K562 (cell line): ENCODE data around the gene ZFAND3. TPM values are rescaled to one million over a fixed set of nuclear protein-coding genes. Genes with fewer than 3 reads are reported as not detected.

Source experiments
- ARID1B ChIP-seq: fragments of 450-650 bp; IDR thresholded peaks from 2 replicates; pipeline ENCODE4 v1.6.1; 2016; ENCODE audit warnings: antibody characterized with exemption, mild to moderate bottlenecking, inconsistent platforms
- ATF7 ChIP-seq: fragments of 450-650 bp; IDR thresholded peaks from 2 replicates; pipeline ENCODE4 v1.7.1; 2014; ENCODE audit warnings: mild to moderate bottlenecking, moderate library complexity
- BHLHE40 ChIP-seq: IDR thresholded peaks from 2 replicates; pipeline ENCODE4 v1.6.1; 2011; ENCODE audit warnings: low read length, improper control_type of control experiment
- CHCHD3 ChIP-seq: fragments of 250-450 bp; sonication (Bioruptor Pico); IDR thresholded peaks from 2 replicates; pipeline ENCODE4 v2.1.2; 2022; ENCODE audit warnings: mild to moderate bottlenecking
- EZH2 ChIP-seq: IDR thresholded peaks from 2 replicates; pipeline ENCODE4 v1.6.1; 2012; ENCODE audit warnings: low read depth, mild to moderate bottlenecking, inconsistent platforms, low read length, borderline replicate concordance
- IRF2 ChIP-seq: sonication (generic); formaldehyde crosslinking; IDR thresholded peaks from 2 replicates; pipeline ENCODE4 v1.8.1; 2022; ENCODE audit warnings: mild to moderate bottlenecking, missing genetic modification reagents
- MAFG ChIP-seq: fragments of 450-650 bp; conservative IDR thresholded peaks from 2 replicates; pipeline ENCODE4 v1.6.1; 2016; ENCODE audit warnings: missing genetic modification characterization, missing compliant biosample characterization
- MBD2 ChIP-seq: sonication (generic); IDR thresholded peaks from 2 replicates; pipeline ENCODE4 v1.6.1; 2016; ENCODE audit warnings: low read depth, borderline replicate concordance
- MEIS2 ChIP-seq: fragments of 450-650 bp; IDR thresholded peaks from 2 replicates; pipeline ENCODE4 v1.6.1; 2014; ENCODE audit warnings: mild to moderate bottlenecking; ENCODE audit not compliant: partially characterized antibody
- POLR2AphosphoS5 ChIP-seq: IDR thresholded peaks from 2 replicates; pipeline ENCODE4 v1.6.1; 2011; ENCODE audit warnings: mild to moderate bottlenecking, low read depth, low read length, moderate library complexity; ENCODE audit not compliant: control insufficient read depth, insufficient read depth
- SMAD4 ChIP-seq: fragments of 250-450 bp; sonication (Bioruptor Pico); conservative IDR thresholded peaks from 2 replicates; pipeline ENCODE4 v1.8.0; 2021; ENCODE audit warnings: inconsistent platforms, mild to moderate bottlenecking, moderate library complexity
- SOX6 ChIP-seq: fragments of 450-650 bp; IDR thresholded peaks from 2 replicates; pipeline ENCODE4 v1.6.1; 2014; ENCODE audit warnings: mild to moderate bottlenecking
- TARDBP ChIP-seq: fragments of 450-650 bp; IDR thresholded peaks from 2 replicates; pipeline ENCODE4 v1.6.1; 2016
- TOE1 ChIP-seq, 2 experiments: fragments of 450-650 bp in 1 of 2; sonication (generic) in 1 of 2; formaldehyde crosslinking in 1 of 2; IDR thresholded peaks; 2 replicates each; pipeline versions ENCODE4 v1.7.1 to v1.8.0; 2016 to 2022; ENCODE audit warnings: borderline replicate concordance in 2 of 2, mild to moderate bottlenecking in 2 of 2, antibody characterized with exemption in 1 of 2, inconsistent platforms in 1 of 2, low read depth in 1 of 2, missing genetic modification reagents in 1 of 2, moderate library complexity in 1 of 2
- ZSCAN32 ChIP-seq: fragments of 450-650 bp; formaldehyde crosslinking; IDR thresholded peaks from 2 replicates; pipeline ENCODE4 v1.4.0; 2020; ENCODE audit warnings: mild to moderate bottlenecking, moderate library complexity
- polyA plus RNA-seq, 8 experiments: library from polyadenylated mRNA; depleted of rRNA in 4 of 8; stranded (reverse) in 5 of 8; unstranded in 3 of 8; fragments of >200 nt; fragmentation: Nextera tagmentation in 2 of 8; fragmentation: Illumina TruSeq in 1 of 8; extraction: Ambion mirVana in 2 of 8; extraction: Trizol in 1 of 8; gene quantifications; 2 replicates each; pipeline versions ENCODE4 v1.2.1 to v1.2.3, GENCODE V29; 2011 to 2014; ENCODE audit warnings: inconsistent platforms in 1 of 8, missing spikeins in 1 of 8
- total RNA-seq, 7 experiments: library from RNA; depleted of rRNA in 6 of 7; stranded (reverse); fragments of >200 nt in 6 of 7; fragmentation: Illumina TruSeq in 2 of 7; extraction: Trizol in 2 of 7; gene quantifications; 2 replicates each; pipeline versions ENCODE4 v1.2.1 to v1.2.3, GENCODE V29; 2011 to 2021; ENCODE audit warnings: low replicate concordance in 1 of 7
- TF ChIP-seq, protein P1 (sequence below): fragments of 450-650 bp; IDR thresholded peaks from 2 replicates; pipeline ENCODE4 v1.6.1; 2018; ENCODE audit warnings: mild to moderate bottlenecking, low read depth; ENCODE audit not compliant: partially characterized antibody
- TF ChIP-seq, protein P2 (sequence below): fragments of 450-650 bp; formaldehyde crosslinking; IDR thresholded peaks from 2 replicates; pipeline ENCODE4 v1.4.0; 2020; ENCODE audit warnings: mild to moderate bottlenecking, mixed read lengths
- TF ChIP-seq, protein P3 (sequence below), 2 experiments: fragments of 450-650 bp in 1 of 2; sonication (generic) in 1 of 2; formaldehyde crosslinking in 1 of 2; IDR thresholded peaks in 1 of 2; conservative IDR thresholded peaks in 1 of 2; 2 replicates each; pipeline versions ENCODE4 v1.6.1 to v1.8.1; 2016 to 2023; ENCODE audit warnings: mild to moderate bottlenecking in 2 of 2, moderate library complexity in 2 of 2, inconsistent platforms in 1 of 2, missing genetic modification reagents in 1 of 2

ZFAND3 gene
- total and polyA plus RNA-seq, 9 of the 15 experiments (the other 6 are each of a cell fraction or from before 2014, with no cell fraction given), result 0.81 to 26.6 (median 11.8) TPM

DNA sequence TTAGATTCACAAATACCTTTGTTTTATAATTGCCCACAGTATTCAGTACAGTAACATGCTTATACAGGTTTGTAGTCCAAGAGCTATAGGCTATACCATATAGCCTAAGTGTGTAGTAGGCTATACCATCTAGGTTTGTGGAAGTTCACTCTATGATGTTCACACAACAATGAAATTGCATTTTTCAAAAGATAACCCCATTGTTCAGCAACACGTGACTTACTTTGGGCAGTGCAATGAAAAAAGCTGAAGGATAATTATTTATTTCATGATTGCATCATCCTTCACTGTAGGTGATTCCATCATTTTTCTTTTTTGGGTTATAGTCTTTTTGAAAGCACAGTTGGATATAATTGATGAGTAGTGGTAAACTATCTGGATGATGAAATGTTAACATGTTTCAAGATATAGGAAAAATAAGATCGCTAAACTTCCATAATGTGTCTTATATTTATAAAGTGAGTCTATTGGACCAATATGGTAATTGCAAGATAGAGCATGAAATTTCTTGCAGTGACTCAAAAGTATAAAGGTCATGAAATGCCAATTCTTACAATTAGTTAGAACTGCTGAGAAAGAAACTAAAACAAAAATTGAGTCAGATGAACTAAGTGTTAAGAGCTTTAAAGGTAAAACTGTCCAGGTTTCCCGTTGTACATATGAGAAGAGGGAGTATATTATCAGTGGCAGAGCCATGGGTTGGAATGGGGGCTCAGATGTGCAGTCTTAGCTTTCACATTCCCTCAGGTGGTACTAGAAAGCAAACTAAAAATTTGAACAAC lies 164.4 kb downstream of the ZFAND3 start (continued):
- TF ChIP-seq TARDBP, result no peak
- no peak for TF ChIP-seq SMAD4 (CRISPR knock-in tag)
- 0 out of 2 replicates have a peak, but pooled peaks have one; percentile 18 for TF ChIP-seq BHLHE40
- TF ChIP-seq, protein P1, sequence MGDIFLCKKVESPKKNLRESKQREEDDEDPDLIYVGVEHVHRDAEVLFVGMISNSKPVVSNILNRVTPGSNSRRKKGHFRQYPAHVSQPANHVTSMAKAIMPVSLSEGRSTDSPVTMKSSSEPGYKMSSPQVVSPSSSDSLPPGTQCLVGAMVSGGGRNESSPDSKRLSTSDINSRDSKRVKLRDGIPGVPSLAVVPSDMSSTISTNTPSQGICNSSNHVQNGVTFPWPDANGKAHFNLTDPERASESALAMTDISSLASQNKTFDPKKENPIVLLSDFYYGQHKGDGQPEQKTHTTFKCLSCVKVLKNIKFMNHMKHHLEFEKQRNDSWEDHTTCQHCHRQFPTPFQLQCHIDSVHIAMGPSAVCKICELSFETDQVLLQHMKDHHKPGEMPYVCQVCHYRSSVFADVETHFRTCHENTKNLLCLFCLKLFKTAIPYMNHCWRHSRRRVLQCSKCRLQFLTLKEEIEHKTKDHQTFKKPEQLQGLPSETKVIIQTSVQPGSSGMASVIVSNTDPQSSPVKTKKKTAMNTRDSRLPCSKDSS, result no peak
- TF ChIP-seq MAFG (tag), result peak; percentile 26; the same call in 1 of the 2 replicates
- TF ChIP-seq MBD2, result no peak
- no peak for TF ChIP-seq POLR2AphosphoS5
- TF ChIP-seq EZH2, result no peak
- TF ChIP-seq ZSCAN32 (CRISPR knock-in tag), result peak; percentile 86
- no peak for TF ChIP-seq CHCHD3 (CRISPR knock-in tag)
- TF ChIP-seq SOX6, result peak; percentile 98
- TF ChIP-seq TOE1 (IDR thresholded peaks at IDR 0.05; ENCODE audit: borderline replicate concordance), result peak; percentile 71; the same call in 1 of the 2 replicates
- TF ChIP-seq TOE1 (CRISPR knock-in tag; IDR thresholded peaks at IDR 0.05; ENCODE audit: borderline replicate concordance, low read depth), result no peak
- TF ChIP-seq, protein P2, sequence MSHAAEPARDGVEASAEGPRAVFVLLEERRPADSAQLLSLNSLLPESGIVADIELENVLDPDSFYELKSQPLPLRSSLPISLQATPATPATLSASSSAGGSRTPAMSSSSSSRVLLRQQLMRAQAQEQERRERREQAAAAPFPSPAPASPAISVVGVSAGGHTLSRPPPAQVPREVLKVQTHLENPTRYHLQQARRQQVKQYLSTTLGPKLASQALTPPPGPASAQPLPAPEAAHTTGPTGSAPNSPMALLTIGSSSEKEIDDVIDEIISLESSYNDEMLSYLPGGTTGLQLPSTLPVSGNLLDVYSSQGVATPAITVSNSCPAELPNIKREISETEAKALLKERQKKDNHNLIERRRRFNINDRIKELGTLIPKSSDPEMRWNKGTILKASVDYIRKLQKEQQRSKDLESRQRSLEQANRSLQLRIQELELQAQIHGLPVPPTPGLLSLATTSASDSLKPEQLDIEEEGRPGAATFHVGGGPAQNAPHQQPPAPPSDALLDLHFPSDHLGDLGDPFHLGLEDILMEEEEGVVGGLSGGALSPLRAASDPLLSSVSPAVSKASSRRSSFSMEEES (CRISPR knock-in tag), result peak; percentile 83
- peak; percentile 50; the same call in 1 of the 2 replicates for TF ChIP-seq ATF7
- TF ChIP-seq, protein P3, sequence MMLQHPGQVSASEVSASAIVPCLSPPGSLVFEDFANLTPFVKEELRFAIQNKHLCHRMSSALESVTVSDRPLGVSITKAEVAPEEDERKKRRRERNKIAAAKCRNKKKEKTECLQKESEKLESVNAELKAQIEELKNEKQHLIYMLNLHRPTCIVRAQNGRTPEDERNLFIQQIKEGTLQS (IDR thresholded peaks at IDR 0.05), result peak; percentile 95
- TF ChIP-seq, protein P3 (CRISPR knock-in tag; conservative IDR thresholded peaks at IDR 0.05), result no peak
- no peak for TF ChIP-seq ARID1B
- no peak for TF ChIP-seq IRF2 (CRISPR knock-in tag)
- TF ChIP-seq MEIS2, result peak; percentile 27
